Naive thymus-derived CD4-positive, alpha-beta T cell (primary cell): ENCODE measurements around the gene PRR16. TPM values are rescaled to one million over a fixed set of nuclear protein-coding genes. Genes with fewer than 3 reads are reported as not detected.

ENCODE experiments used
- ATAC-seq: fragments of 150-1000 bp; cut with Tn5 transposase; 2 replicates; pipeline ENCODE4 v1.10.0; 2021; ENCODE audit warnings: mild to moderate bottlenecking, moderate library complexity
- CTCF ChIA-PET: fragments of 350-600 bp; sonication (Branson Sonifier 250); formaldehyde crosslinking; loops from one replicate; lab custom pipeline; 2021; ENCODE audit warnings: antibody characterized with exemption; lab: Charles Lee
- POLR2A ChIA-PET: fragments of 350-600 bp; sonication (Branson Sonifier 250); formaldehyde crosslinking; loops from one replicate; lab custom pipeline; 2021; ENCODE audit warnings: antibody characterized with exemption, inconsistent platforms; lab: Charles Lee
- DNase-seq, 9 donors: peaks; one replicate each; pipeline versions ENCODE4 v3.0.0 to v3.0.0-alpha.2; 2020 to 2022; ENCODE audit warnings: mixed read lengths in 1 of 9
- H3K27ac ChIP-seq: one replicate; pipeline ENCODE4 v1.7.0; 2013; ENCODE audit warnings: mild to moderate bottlenecking, low read depth, low read length, moderate library complexity
- H3K27me3 ChIP-seq, 2 donors: one replicate each; pipeline ENCODE4 v1.7.0; 2013; ENCODE audit warnings: low read length in 2 of 2, mild to moderate bottlenecking in 2 of 2, moderate library complexity in 2 of 2; ENCODE audit not compliant: control insufficient read depth in 2 of 2, insufficient read depth in 2 of 2
- H3K36me3 ChIP-seq, 3 experiments: 1 replicate in 2 of 3; 2 replicates in 1 of 3; pipeline ENCODE4 v1.7.0; 2013; ENCODE audit warnings: low read length in 3 of 3, mild to moderate bottlenecking in 3 of 3, moderate library complexity in 1 of 3; ENCODE audit not compliant: insufficient read depth in 3 of 3, control insufficient read depth in 2 of 3
- H3K4me1 ChIP-seq, 2 donors: one replicate each; pipeline ENCODE4 v1.7.0; 2013; ENCODE audit warnings: low read length in 2 of 2, mild to moderate bottlenecking in 2 of 2, moderate library complexity in 1 of 2; ENCODE audit not compliant: control insufficient read depth in 2 of 2, insufficient read depth in 2 of 2
- H3K4me3 ChIP-seq: 2 replicates; pipeline ENCODE4 v1.7.0; 2013; ENCODE audit warnings: mild to moderate bottlenecking, low read length
- H3K9me3 ChIP-seq, 3 experiments: 1 replicate in 2 of 3; 2 replicates in 1 of 3; pipeline ENCODE4 v1.7.0; 2013; ENCODE audit warnings: low read length in 3 of 3; ENCODE audit not compliant: control insufficient read depth in 2 of 3
- H3K27ac Mint-ChIP-seq, 9 donors: one replicate each; pipeline ENCODE4 v1.8.0; 2020 to 2022; ENCODE audit warnings: mixed read lengths in 9 of 9, mild to moderate bottlenecking in 8 of 9, moderate library complexity in 5 of 9, inconsistent platforms in 2 of 9
- H3K27me3 Mint-ChIP-seq, 5 donors: one replicate each; pipeline ENCODE4 v1.8.0; 2021 to 2022; ENCODE audit warnings: mixed read lengths in 5 of 5, mild to moderate bottlenecking in 1 of 5
- H3K36me3 Mint-ChIP-seq, 5 donors: one replicate each; pipeline ENCODE4 v1.8.0; 2020 to 2022; ENCODE audit warnings: mixed read lengths in 5 of 5, mild to moderate bottlenecking in 3 of 5, inconsistent platforms in 1 of 5
- H3K4me1 Mint-ChIP-seq, 7 donors: one replicate each; pipeline ENCODE4 v1.8.0; 2020 to 2022; ENCODE audit warnings: mixed read lengths in 7 of 7, mild to moderate bottlenecking in 3 of 7, inconsistent platforms in 1 of 7
- H3K4me3 Mint-ChIP-seq, 10 donors: one replicate each; pipeline ENCODE4 v1.8.0; 2020 to 2022; ENCODE audit warnings: mild to moderate bottlenecking in 10 of 10, mixed read lengths in 10 of 10, moderate library complexity in 6 of 10, inconsistent platforms in 2 of 10
- H3K9me3 Mint-ChIP-seq, 11 donors: one replicate each; pipeline ENCODE4 v1.8.0; 2020 to 2022; ENCODE audit warnings: mixed read lengths in 11 of 11, mild to moderate bottlenecking in 4 of 11, inconsistent platforms in 1 of 11, moderate library complexity in 1 of 11
- intact Hi-C, 2 donors: fragments of 100-400 bp; cut with micrococcal nuclease; formaldehyde crosslinking; loops; one replicate each; pipeline ENCODE4 v1.15.1; 2023
- polyA plus RNA-seq, 2 donors: library from polyadenylated mRNA; unstranded; fragments of 300-500 nt; fragmentation: Illumina TruSeq; gene quantifications; one replicate each; pipeline ENCODE4 v1.2.3, GENCODE V29; 2021
- total RNA-seq, 6 experiments: library from RNA in 5 of 6; stranded (reverse) in 5 of 6; gene quantifications; 1 replicate in 5 of 6; 2 replicates in 1 of 6; pipeline ENCODE4 v1.2.3 and lab custom pipeline; 2021 to 2026

Gene PRR16
- total and polyA plus RNA-seq, 7 experiments from 2014 or later, result not detected

DNA sequence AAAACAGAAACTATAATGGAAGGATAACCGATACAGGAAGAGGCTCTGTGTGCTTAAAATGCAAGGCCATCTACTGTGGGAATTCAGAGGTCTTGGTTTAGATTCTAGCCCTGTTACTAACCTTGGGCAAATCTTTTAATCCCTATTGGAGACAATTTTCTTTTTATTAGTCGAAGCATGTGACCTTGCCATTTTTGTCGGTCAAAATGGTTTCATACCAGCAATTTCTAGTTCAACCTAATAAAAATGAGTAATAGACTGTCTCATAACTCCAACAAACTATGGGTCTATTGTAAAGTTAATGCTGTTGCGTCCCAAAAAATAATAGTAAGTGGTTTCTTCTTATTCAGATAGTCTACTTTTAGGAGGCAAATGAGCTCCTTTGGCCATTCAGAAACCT, 38.4 kb downstream of the PRR16 start:
- no peak for ATAC-seq
- Histone ChIP-seq H3K4me1 (no peaks in the 10 kb centered on the region), H3K4me3 (no peak overlapping the region), H3K36me3 (no peaks in the 10 kb centered on the region), H3K9me3 (no peaks in the 10 kb centered on the region), H3K27ac (no peak overlapping the region), H3K27me3 (no peaks in the 10 kb centered on the region)
- ChIA-PET CTCF (no interaction called here), POLR2A (no interaction called here)
- intact Hi-C loops, result no loop called here
- Mint-ChIP-seq H3K36me3 (no peaks in the 10 kb centered on the region), H3K4me1 (no peaks in the 10 kb centered on the region), H3K9me3 (peaks cover 0 to 15% (median 1%) of the 10 kb centered on the region in 11 donors), H3K4me3 (no peak overlapping the region), H3K27me3 (peaks cover 0 to 7% (median 0%) of the 10 kb centered on the region in 5 donors), H3K27ac (no peak overlapping the region)
- no peak for DNase-seq

GRCh38 chr5:120503341-120503740, 39.2 kb downstream of the PRR16 start:
- Mint-ChIP-seq H3K4me3 (no peak overlapping the region), H3K27me3 (peaks cover 0 to 7% (median 0%) of the 10 kb centered on the region in 5 donors), H3K27ac (no peak overlapping the region), H3K36me3 (no peaks in the 10 kb centered on the region), H3K4me1 (no peaks in the 10 kb centered on the region), H3K9me3 (peaks cover 0 to 15% (median 1%) of the 10 kb centered on the region in 11 donors)
- Histone ChIP-seq H3K4me3 (no peak overlapping the region), H3K9me3 (no peaks in the 10 kb centered on the region), H3K4me1 (no peaks in the 10 kb centered on the region), H3K36me3 (no peaks in the 10 kb centered on the region), H3K27me3 (no peaks in the 10 kb centered on the region), H3K27ac (no peak overlapping the region)
- ChIA-PET CTCF (no interaction called here), POLR2A (no interaction called here)
- intact Hi-C loops, result no loop called here
- ATAC-seq, result no peak
- no peak for DNase-seq

GRCh38 chr5:120504057-120504456, 40.0 kb downstream of the PRR16 start:
- no peak for ATAC-seq
- intact Hi-C loops, result no loop called here
- no peaks in the 10 kb centered on the region for H3K36me3 ChIP-seq
- ChIA-PET CTCF (no interaction called here), POLR2A (no interaction called here)
- H3K27ac ChIP-seq, result no peak overlapping the region
- no peaks in the 10 kb centered on the region for H3K9me3 ChIP-seq
- no peak overlapping the region for H3K4me3 ChIP-seq
- no peaks in the 10 kb centered on the region for H3K27me3 ChIP-seq
- DNase-seq, result no peak
- peaks cover 0 to 7% (median 0%) of the 10 kb centered on the region in 5 donors for H3K27me3 Mint-ChIP-seq
- no peaks in the 10 kb centered on the region for H3K4me1 ChIP-seq
- H3K27ac Mint-ChIP-seq, result no peak overlapping the region
- peaks cover 0 to 15% (median 1%) of the 10 kb centered on the region in 11 donors for H3K9me3 Mint-ChIP-seq
- H3K36me3 Mint-ChIP-seq, result no peaks in the 10 kb centered on the region
- H3K4me1 Mint-ChIP-seq, result no peaks in the 10 kb centered on the region
- no peak overlapping the region for H3K4me3 Mint-ChIP-seq

- no peak overlapping the region for H3K4me3 Mint-ChIP-seq
- ChIA-PET POLR2A (no interaction called here), CTCF (no interaction called here)
- H3K9me3 Mint-ChIP-seq, result peaks cover 0 to 12% (median 3%) of the 10 kb centered on the region in 11 donors
- Histone ChIP-seq H3K36me3 (no peaks in the 10 kb centered on the region), H3K27ac (no peak overlapping the region), H3K4me1 (no peaks in the 10 kb centered on the region), H3K9me3 (no peaks in the 10 kb centered on the region), H3K27me3 (no peaks in the 10 kb centered on the region), H3K4me3 (no peak overlapping the region)
- DNase-seq (no peak), ATAC-seq (no peak)
- no peaks in the 10 kb centered on the region for H3K27me3 Mint-ChIP-seq
- intact Hi-C loops, result no loop called here
- H3K36me3 Mint-ChIP-seq, result no peaks in the 10 kb centered on the region
- no peaks in the 10 kb centered on the region for H3K4me1 Mint-ChIP-seq
- no peak overlapping the region for H3K27ac Mint-ChIP-seq
These were observed 43.1 kb downstream of the PRR16 start for GRCh38 chr5:120507197-120507596.

DNA sequence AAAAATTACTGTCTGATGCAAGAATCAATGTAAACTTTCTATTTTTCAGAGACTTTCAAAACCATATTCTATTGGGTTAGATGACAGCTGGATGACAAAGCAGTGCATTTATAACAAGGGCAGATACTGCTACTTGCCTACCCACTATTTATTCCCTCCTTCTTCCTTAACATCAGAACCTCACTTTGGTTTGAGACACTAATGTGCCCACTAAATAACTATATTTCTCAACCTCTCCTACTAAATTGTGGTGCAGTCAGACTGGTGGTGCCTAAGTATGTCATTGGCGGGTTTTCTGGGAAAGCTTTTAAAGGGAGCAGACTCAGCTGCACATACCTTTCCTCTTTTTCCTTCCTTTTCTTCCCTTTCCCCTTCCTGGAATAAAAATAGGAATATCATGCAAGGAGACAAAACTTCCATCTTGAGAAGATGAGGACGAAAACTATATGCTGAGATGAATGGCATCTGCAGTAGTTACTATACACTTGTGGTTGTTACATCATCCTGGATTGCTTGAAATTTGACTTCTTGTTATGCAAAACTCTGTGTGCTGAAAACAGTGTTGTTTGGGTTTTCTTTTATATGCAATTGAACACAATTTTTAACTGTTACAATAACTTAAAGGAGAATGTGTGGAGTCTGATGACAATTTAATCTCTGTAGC, 43.8 kb downstream of the PRR16 start:
- DNase-seq (no peak), ATAC-seq (no peak)
- POLR2A ChIA-PET, result no interaction called here
- Histone ChIP-seq H3K36me3 (no peaks in the 10 kb centered on the region), H3K27ac (no peak overlapping the region), H3K4me3 (no peak overlapping the region), H3K9me3 (no peaks in the 10 kb centered on the region), H3K27me3 (no peaks in the 10 kb centered on the region), H3K4me1 (no peaks in the 10 kb centered on the region)
- H3K36me3 Mint-ChIP-seq, result no peaks in the 10 kb centered on the region
- no peaks in the 10 kb centered on the region for H3K4me1 Mint-ChIP-seq
- no peak overlapping the region for H3K27ac Mint-ChIP-seq
- no peak overlapping the region for H3K4me3 Mint-ChIP-seq
- H3K27me3 Mint-ChIP-seq, result no peaks in the 10 kb centered on the region
- CTCF ChIA-PET, result no interaction called here
- intact Hi-C loops, result no loop called here
- H3K9me3 Mint-ChIP-seq, result peaks cover 0 to 12% (median 3%) of the 10 kb centered on the region in 11 donors

- H3K36me3 Mint-ChIP-seq, result no peaks in the 10 kb centered on the region
- DNase-seq (no peak), ATAC-seq (no peak)
- no peaks in the 10 kb centered on the region for H3K36me3 ChIP-seq
- H3K4me1 ChIP-seq, result no peaks in the 10 kb centered on the region
- H3K27ac Mint-ChIP-seq, result no peak overlapping the region
- no peak overlapping the region for H3K4me3 ChIP-seq
- H3K27ac ChIP-seq, result no peak overlapping the region
- H3K4me1 Mint-ChIP-seq, result no peaks in the 10 kb centered on the region
- H3K27me3 ChIP-seq, result no peaks in the 10 kb centered on the region
- ChIA-PET CTCF (no interaction called here), POLR2A (no interaction called here)
- H3K4me3 Mint-ChIP-seq, result no peak overlapping the region
- H3K9me3 ChIP-seq, result no peaks in the 10 kb centered on the region
- H3K27me3 Mint-ChIP-seq, result no peaks in the 10 kb centered on the region
- H3K9me3 Mint-ChIP-seq, result peaks cover 0 to 11% (median 3%) of the 10 kb centered on the region in 11 donors
- intact Hi-C loops, result no loop called here
These were observed 45.0 kb downstream of the PRR16 start for GRCh38 chr5:120509053-120509452.

GRCh38 chr5:120510098-120510637, 46.1 kb downstream of the PRR16 start:
- DNase-seq, result no peak
- Mint-ChIP-seq H3K27me3 (no peaks in the 10 kb centered on the region), H3K4me1 (no peaks in the 10 kb centered on the region), H3K36me3 (no peaks in the 10 kb centered on the region), H3K4me3 (no peak overlapping the region), H3K9me3 (peaks cover 0 to 8% (median 2%) of the 10 kb centered on the region in 11 donors), H3K27ac (no peak overlapping the region)
- Histone ChIP-seq H3K4me3 (no peak overlapping the region), H3K27ac (no peak overlapping the region), H3K4me1 (no peaks in the 10 kb centered on the region), H3K36me3 (no peaks in the 10 kb centered on the region), H3K9me3 (no peaks in the 10 kb centered on the region), H3K27me3 (no peaks in the 10 kb centered on the region)
- ATAC-seq, result no peak
- CTCF ChIA-PET, result no interaction called here
- intact Hi-C loops, result no loop called here
- POLR2A ChIA-PET, result no interaction called here
